Ishikawa (cell line): Measurements from ENCODE around the gene DROSHA.

ENCODE experiments used
- EP300 ChIP-seq: IDR thresholded peaks from 2 replicates; pipeline ENCODE4 v1.6.1; 2012; ENCODE audit warnings: borderline replicate concordance
- TAF1 ChIP-seq: IDR thresholded peaks from 2 replicates; pipeline ENCODE4 v1.6.1; 2012; ENCODE audit warnings: low read depth, mild to moderate bottlenecking

GRCh38 chr5:31569068-31569467, 37.2 kb upstream of the DROSHA start:
- no peak for TF ChIP-seq EP300
- TF ChIP-seq TAF1, result no peak
